ENCODE results near the gene PLEKHA7.
A peak's percentile ranks its signal among the peaks of the same experiment; 100 is the strongest.

The PLEKHA7 gene

DNA sequence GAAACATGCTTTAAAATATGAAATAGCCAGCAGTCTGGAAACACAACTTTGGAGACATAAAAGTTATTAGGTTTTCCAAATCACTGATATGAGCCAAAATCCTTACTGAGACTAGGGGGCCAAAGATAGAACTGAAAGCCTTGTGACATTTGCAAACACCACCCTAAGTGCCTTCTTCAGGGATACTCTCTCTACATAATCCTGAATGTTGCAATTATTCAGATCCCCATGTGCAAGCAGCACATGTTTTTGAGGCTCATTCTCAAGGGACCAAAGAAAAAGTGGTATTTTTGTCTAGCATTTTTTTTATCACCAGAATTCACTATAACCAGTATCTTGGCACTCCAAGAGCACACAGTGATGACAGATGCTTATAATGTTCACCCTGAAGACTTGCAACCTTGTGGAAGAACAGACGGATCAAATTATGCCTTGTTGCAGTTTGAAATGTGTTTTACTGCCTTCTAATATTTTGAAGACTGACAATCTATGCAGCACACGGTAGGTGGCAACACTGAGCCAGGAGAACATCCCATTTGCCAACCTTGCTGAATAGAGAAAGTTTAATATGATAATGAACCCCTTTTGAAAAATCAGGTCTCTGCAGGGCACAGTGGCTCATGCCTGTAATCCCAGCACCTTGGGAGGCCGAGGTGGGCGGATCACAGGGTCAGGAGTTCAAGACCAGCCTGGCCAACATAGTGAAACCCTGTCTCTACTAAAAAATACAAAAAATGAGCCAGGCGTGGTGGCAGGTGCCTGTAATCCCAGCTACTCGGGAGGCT, 78.5 kb downstream of the PLEKHA7 start:
- TF ChIP-seq, protein P1, sequence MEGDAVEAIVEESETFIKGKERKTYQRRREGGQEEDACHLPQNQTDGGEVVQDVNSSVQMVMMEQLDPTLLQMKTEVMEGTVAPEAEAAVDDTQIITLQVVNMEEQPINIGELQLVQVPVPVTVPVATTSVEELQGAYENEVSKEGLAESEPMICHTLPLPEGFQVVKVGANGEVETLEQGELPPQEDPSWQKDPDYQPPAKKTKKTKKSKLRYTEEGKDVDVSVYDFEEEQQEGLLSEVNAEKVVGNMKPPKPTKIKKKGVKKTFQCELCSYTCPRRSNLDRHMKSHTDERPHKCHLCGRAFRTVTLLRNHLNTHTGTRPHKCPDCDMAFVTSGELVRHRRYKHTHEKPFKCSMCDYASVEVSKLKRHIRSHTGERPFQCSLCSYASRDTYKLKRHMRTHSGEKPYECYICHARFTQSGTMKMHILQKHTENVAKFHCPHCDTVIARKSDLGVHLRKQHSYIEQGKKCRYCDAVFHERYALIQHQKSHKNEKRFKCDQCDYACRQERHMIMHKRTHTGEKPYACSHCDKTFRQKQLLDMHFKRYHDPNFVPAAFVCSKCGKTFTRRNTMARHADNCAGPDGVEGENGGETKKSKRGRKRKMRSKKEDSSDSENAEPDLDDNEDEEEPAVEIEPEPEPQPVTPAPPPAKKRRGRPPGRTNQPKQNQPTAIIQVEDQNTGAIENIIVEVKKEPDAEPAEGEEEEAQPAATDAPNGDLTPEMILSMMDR (IDR thresholded peaks at IDR 0.05), result peak; percentile 78

DNA sequence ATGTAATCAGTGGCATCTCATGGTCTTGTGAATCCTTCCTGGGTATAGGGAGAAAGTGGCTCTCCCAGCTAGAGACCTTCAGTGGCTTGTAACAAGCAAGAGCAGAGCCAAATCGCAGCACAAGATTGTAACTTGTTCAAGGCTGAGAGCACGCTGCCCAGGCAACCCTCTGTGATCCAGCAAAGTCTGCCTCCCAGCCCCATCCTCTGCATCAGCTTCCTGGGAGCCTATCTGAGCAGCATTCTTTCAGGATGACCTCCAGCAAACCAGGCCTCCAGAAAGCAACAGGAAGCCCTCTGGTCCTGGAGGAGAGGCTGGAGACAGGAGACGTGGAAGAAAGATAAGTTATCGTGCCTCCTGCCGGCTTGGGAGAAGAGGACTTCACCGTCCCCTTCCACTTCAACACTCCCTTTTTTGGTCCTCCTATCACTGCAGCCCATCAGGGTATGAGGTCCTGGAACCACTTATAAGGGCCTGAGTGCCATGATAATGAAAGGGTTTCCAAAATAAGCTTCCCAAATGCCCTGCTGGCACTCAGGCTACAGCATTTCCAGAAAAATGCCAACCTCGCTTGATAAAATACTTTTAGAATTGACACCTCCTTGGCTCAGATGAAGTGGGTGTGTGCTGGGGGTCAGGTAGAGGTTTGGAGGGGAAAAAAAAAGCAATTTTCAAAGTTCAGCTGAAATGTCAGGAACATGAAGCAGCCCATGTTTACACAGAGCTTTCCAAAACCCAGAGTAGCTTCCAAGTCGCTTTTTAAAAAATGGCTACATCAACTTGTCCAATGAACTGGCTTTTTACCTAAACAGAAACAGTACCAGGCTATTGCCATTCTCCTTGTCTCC, 80.2 kb downstream of the PLEKHA7 start:
- TF ChIP-seq, protein P1 (IDR thresholded peaks at IDR 0.05), result no peak

DNA sequence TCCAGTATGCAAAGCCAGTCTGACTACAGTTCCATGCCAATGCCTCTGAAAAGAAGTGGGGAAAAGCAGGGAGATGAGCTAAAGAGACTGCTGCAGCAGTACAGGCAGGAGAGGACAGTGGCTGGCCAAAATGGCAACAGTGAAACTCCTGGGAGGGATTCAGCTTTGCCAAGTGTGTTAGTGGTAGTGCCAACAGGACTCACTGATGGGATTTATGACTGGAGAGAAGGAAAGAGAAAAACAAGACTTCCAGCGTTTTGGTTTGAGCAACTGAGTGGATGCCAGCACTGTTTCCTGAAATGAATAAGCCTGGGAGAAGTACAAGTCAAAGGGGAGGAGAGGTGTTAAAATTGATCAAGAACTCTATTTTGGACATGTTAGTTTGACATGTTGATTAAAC, 80.9 kb downstream of the PLEKHA7 start:
- TF ChIP-seq, protein P1 (IDR thresholded peaks at IDR 0.05), result no peak

DNA sequence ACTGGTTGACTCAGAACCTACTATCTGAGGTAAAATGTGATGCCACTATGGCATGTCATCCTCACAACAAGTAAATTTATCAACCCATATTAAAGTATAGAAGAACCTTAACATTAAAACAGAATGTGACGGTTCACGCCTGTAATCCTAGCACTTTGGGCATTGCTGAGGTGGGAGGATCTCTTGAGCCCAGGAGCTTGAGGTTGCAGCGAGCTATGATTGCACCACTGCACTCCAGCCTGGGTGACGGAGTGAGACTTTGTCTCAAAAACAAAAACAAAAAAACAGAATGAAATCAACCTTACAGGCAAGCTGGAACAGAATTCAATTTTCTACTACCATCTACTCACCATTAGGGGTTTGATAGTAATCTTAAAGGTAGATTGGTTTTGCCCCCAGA, 86.2 kb downstream of the PLEKHA7 start:
- TF ChIP-seq, protein P1 (IDR thresholded peaks at IDR 0.05), result no peak

DNA sequence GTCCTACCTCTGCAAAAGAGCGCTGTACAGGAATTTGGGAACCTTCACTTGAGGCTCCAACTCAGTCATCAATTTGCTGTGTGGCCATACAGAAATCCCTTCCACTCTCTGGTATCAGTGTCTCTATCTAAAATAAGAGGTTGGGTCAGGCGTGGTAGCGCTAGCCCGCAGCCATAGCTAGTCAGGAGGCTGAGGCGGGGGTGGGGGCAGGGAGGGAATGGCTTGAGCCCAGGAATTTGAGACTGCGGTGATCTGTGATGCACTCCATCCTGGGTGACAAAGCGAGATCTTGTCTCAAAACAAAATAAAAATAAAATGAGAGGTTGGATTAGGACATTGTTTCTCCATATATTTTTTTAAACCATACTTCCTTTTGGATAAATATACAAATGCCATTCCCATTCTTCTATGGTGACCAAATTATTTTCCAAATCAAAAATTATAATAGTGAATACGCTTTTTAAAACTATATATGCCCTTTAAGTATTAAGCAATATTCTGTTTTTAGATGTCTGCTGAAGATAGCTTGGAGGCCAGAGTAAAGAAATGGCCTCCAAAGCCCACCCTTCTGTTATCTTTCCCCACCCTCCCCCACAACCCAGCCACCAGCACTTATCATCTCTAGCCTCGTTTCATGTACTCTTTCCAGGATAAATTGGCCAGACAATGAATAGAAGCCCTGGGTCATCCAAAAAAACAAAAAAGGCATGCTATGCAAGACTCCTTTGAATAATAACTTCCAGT, 87.2 kb downstream of the PLEKHA7 start:
- TF ChIP-seq, protein P1 (IDR thresholded peaks at IDR 0.05), result no peak

DNA sequence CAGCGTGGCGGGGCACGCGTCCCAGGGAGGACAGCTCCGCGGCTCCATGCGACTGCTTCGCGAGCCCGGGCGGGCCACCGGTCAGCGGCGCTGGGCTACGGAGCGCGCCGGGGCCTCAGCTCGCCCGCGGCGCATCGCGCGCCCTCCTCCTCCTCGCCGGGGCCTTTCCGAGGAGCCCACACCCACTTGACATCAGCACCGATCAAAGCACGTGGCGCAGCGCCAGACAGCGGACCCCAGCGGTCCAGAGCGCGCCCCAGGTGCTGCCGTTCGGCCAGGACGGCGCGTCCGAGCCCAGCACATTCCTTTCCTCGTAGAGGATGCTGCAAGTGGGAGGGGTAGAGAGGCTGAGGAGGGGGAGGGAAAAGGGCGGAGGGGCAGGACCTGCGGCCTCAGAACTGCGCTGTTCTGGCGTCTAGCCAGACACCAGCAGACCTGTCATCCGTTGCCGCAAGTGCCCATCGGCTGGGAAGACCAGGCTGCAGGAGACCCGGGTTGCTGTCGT, 88.6 kb downstream of the PLEKHA7 start:
- TF ChIP-seq, protein P1 (IDR thresholded peaks at IDR 0.05), result no peak

Measured in LNCAP (cell line).